Upper lobe of left lung (tissue), 4 donors: ENCODE measurements around the gene SMTNL2.

Experiments used
- CTCF ChIP-seq, 6 experiments: fragments of 450-650 bp in 4 of 6; fragments of 200-600 bp in 2 of 6; sonication (generic) in 2 of 6; IDR thresholded peaks; one replicate each; pipeline ENCODE4 v1.5.1; 2016 to 2019; ENCODE audit warnings: antibody characterized with exemption in 6 of 6
- EP300 ChIP-seq, 4 donors: sonication (generic); formaldehyde crosslinking; IDR thresholded peaks; one replicate each; pipeline ENCODE4 v1.5.1; 2017; ENCODE audit warnings: antibody characterized with exemption in 4 of 4, control low read depth in 2 of 4
- POLR2A ChIP-seq, 4 donors: fragments of 450-650 bp; IDR thresholded peaks; one replicate each; pipeline ENCODE4 v1.5.1; 2016 to 2017; ENCODE audit warnings: antibody characterized with exemption in 4 of 4, mild to moderate bottlenecking in 2 of 4
- POLR2AphosphoS5 ChIP-seq, 2 donors: sonication (generic); formaldehyde crosslinking; IDR thresholded peaks; one replicate each; pipeline ENCODE4 v1.5.1; 2017; ENCODE audit warnings: antibody characterized with exemption in 2 of 2

- TF ChIP-seq POLR2AphosphoS5 (IDR thresholded peaks at IDR 0.05): no peak
- no peak for TF ChIP-seq CTCF (IDR thresholded peaks at IDR 0.05)
- TF ChIP-seq POLR2A (IDR thresholded peaks at IDR 0.05): no peak
- TF ChIP-seq EP300 (IDR thresholded peaks at IDR 0.05): no peak
Measured at GRCh38 chr17:4535667-4536258, 48.6 kb upstream of the SMTNL2 start.
